ENCODE measurements around the gene NEDD4L. TPM values are rescaled to one million over a fixed set of nuclear protein-coding genes. Genes with fewer than 3 reads are reported as not detected.

NEDD4L gene
- total RNA-seq, 2 experiments from 2014 or later: 3.2 to 3.3 TPM

DNA sequence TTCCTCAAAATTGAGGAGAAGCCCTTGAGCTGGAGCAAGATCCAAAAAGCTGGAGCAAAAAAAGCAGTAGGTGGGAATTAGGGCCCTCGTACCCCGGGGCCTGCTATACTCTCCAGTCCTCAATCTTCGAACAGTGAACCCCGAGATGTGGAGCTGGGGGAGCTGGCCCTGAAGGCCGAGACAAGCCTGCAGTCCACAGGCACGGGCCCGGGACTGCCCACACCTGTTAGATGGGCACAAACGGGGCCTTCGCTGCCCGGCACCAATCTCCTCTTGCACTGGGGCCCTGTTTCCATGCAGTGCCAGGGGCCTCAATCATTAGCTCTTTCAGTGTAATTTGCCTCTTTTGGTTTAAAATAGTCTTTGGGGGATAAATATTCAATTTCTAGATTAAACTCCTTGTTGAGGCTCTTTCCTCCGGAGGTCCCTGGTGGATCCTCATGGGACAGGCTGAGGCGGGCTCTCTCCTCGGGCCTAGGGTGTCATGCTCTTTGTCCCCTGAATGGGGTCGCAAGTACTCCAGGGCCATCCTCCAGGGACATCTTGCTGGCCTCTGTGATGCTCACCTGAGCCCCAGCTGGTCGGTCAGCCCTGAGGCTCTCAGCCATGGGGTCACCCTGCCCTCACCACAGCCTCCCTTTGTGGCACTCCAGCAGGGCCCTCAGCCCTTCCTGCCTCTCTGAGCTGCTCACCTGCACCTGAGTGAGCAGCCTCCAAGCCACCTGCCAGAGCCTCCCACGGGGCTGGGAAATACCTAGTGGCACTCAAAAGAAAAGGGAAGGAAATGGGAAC lies 361.3 kb downstream of the NEDD4L start:
- TF ChIP-seq, protein P1, sequence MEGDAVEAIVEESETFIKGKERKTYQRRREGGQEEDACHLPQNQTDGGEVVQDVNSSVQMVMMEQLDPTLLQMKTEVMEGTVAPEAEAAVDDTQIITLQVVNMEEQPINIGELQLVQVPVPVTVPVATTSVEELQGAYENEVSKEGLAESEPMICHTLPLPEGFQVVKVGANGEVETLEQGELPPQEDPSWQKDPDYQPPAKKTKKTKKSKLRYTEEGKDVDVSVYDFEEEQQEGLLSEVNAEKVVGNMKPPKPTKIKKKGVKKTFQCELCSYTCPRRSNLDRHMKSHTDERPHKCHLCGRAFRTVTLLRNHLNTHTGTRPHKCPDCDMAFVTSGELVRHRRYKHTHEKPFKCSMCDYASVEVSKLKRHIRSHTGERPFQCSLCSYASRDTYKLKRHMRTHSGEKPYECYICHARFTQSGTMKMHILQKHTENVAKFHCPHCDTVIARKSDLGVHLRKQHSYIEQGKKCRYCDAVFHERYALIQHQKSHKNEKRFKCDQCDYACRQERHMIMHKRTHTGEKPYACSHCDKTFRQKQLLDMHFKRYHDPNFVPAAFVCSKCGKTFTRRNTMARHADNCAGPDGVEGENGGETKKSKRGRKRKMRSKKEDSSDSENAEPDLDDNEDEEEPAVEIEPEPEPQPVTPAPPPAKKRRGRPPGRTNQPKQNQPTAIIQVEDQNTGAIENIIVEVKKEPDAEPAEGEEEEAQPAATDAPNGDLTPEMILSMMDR (conservative IDR thresholded peaks at IDR 0.05; ENCODE audit: low read length): no peak
- TF ChIP-seq EZH2phosphoT487 (IDR thresholded peaks at IDR 0.05; ENCODE audit: borderline replicate concordance, low read depth, low read length): no peak
- intact Hi-C loops (cut with micrococcal nuclease; ENCODE audit: unreplicated experiment): no loop called here
- Histone ChIP-seq H3K36me3 (ENCODE audit: insufficient read depth, low read length) (no peaks in the 10 kb centered on the region), H3K4me1 (ENCODE audit: insufficient read depth, low read length, poor library complexity, severe bottlenecking) (no peaks in the 10 kb centered on the region), H3K79me2 (ENCODE audit: insufficient read depth, low read depth, low read length) (no peaks in the 10 kb centered on the region), H4K20me1 (ENCODE audit: insufficient read depth, low read length) (no peaks in the 10 kb centered on the region), H3K9me3 (ENCODE audit: low read length) (no peaks in the 10 kb centered on the region), H2AFZ (ENCODE audit: low read length) (no peak overlapping the region), H3K4me2 (ENCODE audit: low read length) (no peak overlapping the region), H3K9me2 (ENCODE audit: insufficient read depth, low read length) (no peaks in the 10 kb centered on the region), H3K4me3 (ENCODE audit: low read depth, low read length, poor library complexity, severe bottlenecking) (no peak overlapping the region), H3K27ac (ENCODE audit: low read depth, low read length, poor library complexity, severe bottlenecking) (no peak overlapping the region)
- no peak for DNase-seq (ENCODE audit: low spot score)
- ChIA-PET CTCF (ENCODE audit: unreplicated experiment) (no interaction called here), POLR2A (no interaction called here)
- no TSS peak for BruUV-seq (replicated peaks)

DNA sequence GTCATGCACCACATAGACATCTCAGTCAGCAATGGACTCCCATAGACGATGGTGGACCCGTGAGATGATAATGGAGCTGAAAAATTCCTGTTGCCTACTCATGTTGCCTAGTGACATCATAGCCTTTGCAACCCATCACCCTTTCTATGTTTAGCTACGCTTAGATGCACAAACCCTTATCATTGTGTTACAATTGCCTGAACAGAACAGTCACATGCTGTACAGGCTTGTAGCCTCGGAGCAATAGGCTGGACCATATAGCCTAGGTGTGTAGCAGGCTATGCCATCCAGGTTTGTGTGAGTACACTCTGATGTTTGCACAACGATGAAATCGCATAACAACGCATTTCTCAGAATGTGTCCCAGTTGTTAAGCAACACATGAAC lies 363.2 kb downstream of the NEDD4L start:
- no TSS peak for BruUV-seq (replicated peaks)

More for the DNA sequence above, 363.2 kb downstream of the NEDD4L start:
- CTCF ChIA-PET (ENCODE audit: unreplicated experiment): no interaction called here
- H3K9me3 ChIP-seq (ENCODE audit: low read length): no peaks in the 10 kb centered on the region
- no peaks in the 10 kb centered on the region for H3K79me2 ChIP-seq (ENCODE audit: insufficient read depth, low read depth, low read length)
- TF ChIP-seq EZH2phosphoT487 (IDR thresholded peaks at IDR 0.05; ENCODE audit: borderline replicate concordance, low read depth, low read length): no peak
- TF ChIP-seq, protein P1 (conservative IDR thresholded peaks at IDR 0.05; ENCODE audit: low read length): no peak
- H3K9me2 ChIP-seq (ENCODE audit: insufficient read depth, low read length): no peaks in the 10 kb centered on the region
- H3K36me3 ChIP-seq (ENCODE audit: insufficient read depth, low read length): no peaks in the 10 kb centered on the region
- H3K27ac ChIP-seq (ENCODE audit: low read depth, low read length, poor library complexity, severe bottlenecking): no peak overlapping the region
- H3K4me1 ChIP-seq (ENCODE audit: insufficient read depth, low read length, poor library complexity, severe bottlenecking): no peaks in the 10 kb centered on the region
- no peak overlapping the region for H3K4me3 ChIP-seq (ENCODE audit: low read depth, low read length, poor library complexity, severe bottlenecking)
- H2AFZ ChIP-seq (ENCODE audit: low read length): no peak overlapping the region
- intact Hi-C loops (cut with micrococcal nuclease; ENCODE audit: unreplicated experiment): no loop called here
- POLR2A ChIA-PET: interaction anchor here (0.6 kb wide), 1 partner anchor 1224 kb away, joined by 3 read pairs; no protein-coding TSS in a partner anchor
- no peak for DNase-seq (ENCODE audit: low spot score)
- no peak overlapping the region for H3K4me2 ChIP-seq (ENCODE audit: low read length)
- no peaks in the 10 kb centered on the region for H4K20me1 ChIP-seq (ENCODE audit: insufficient read depth, low read length)

Measured in OCI-LY7 (cell line).